ENCODE results near the gene DSCAM. TPM values are rescaled to one million over a fixed set of nuclear protein-coding genes. Genes with fewer than 3 reads are reported as not detected.

Gene DSCAM
- total RNA-seq, 1 experiment from 2014 or later: not detected

DNA sequence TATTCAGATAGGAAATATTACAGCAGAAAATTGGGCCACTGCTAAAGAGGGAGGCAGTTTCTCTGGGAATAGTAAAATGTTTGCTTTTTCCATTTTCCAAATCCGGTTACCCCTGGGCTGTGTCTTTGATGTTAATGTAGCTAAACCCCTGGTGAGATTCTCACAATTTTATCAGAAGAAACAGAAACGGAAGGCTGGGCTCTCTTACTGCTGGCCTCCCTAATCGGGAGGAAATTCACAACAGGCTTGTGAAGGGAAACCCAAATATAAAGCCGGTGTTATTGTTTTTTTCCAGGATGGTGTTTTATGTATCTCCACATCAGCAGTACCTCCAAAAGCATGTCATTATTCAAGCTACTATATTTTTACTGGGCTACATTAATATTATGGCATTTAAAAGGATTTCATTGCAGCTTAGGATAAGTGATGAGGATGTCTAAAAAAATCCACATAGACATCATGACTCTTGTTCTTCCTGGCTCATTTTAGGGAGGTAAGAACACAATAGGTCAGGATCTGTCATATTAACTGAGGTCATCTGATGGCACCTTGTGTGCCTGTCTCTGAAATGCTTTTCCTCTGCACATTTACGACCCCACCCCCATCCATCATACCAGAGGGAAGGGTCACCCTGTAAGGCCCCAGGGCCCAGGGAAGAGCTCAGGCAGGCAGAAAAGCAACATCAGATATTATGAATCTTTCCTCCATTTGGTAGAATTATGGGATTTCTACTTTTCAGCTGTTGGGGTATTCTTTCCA lies 158.7 kb downstream of the DSCAM start:
- in situ Hi-C loops (cut with HindIII; ENCODE audit: low pct_unique_long_range_greater_than_20kb, low sequenced_read_pairs): no loop called here
- DNase-seq (ENCODE audit: low read depth, low spot score): no peak

DNA sequence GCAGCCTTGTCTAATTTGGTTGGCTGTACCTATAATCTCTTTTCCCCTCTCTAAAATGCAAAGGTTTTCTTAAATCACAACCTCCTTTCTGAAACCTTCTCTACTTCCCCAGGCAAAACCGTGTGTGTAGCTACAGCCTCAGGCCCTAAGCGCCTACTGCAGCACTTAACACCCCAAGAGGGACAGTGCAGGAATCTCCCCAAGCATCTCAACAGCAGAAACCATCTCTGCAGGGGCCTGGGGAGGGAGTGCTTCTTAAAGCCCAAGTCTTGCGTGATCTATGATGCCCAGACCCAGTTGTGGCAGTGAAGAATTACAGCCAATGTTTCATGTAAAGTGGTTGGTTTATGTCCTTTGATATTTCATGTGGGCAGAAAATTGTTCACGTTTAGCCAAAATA lies 159.3 kb downstream of the DSCAM start:
- no peak for DNase-seq (ENCODE audit: low read depth, low spot score)
- in situ Hi-C loops (cut with HindIII; ENCODE audit: low pct_unique_long_range_greater_than_20kb, low sequenced_read_pairs): no loop called here

- no peak for DNase-seq (ENCODE audit: low read depth, low spot score)
- in situ Hi-C loops (cut with HindIII; ENCODE audit: low pct_unique_long_range_greater_than_20kb, low sequenced_read_pairs): no loop called here
Measured at GRCh38 chr21:40686526-40686925, 160.4 kb downstream of the DSCAM start.

GRCh38 chr21:40685141-40685540 lies 161.8 kb downstream of the DSCAM start:
- in situ Hi-C loops (cut with HindIII; ENCODE audit: low pct_unique_long_range_greater_than_20kb, low sequenced_read_pairs): no loop called here
- no peak for DNase-seq (ENCODE audit: low read depth, low spot score)

DNA sequence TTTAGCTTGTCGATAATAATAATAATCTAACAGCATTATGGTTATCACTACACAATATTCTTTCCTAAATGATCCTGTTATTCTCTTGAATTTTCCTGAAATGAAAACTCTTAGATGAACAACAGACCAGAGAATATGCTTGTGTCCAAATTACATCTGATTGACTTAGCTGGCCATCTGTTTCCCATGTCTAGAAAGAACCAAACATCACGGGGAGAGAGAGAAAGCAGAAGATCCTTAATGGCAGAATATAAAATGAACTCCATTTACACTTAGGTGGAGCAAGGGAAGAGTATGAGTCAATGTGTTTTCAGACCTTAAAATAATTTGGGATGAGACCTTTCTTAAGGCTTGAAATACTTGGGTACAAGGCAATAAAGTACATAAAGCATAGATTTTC lies 162.2 kb downstream of the DSCAM start:
- no peak for DNase-seq (ENCODE audit: low read depth, low spot score)
- in situ Hi-C loops (cut with HindIII; ENCODE audit: low pct_unique_long_range_greater_than_20kb, low sequenced_read_pairs): no loop called here

GRCh38 chr21:40683349-40683748 lies 163.6 kb downstream of the DSCAM start:
- in situ Hi-C loops (cut with HindIII; ENCODE audit: low pct_unique_long_range_greater_than_20kb, low sequenced_read_pairs): no loop called here
- DNase-seq (ENCODE audit: low read depth, low spot score): no peak

DNA sequence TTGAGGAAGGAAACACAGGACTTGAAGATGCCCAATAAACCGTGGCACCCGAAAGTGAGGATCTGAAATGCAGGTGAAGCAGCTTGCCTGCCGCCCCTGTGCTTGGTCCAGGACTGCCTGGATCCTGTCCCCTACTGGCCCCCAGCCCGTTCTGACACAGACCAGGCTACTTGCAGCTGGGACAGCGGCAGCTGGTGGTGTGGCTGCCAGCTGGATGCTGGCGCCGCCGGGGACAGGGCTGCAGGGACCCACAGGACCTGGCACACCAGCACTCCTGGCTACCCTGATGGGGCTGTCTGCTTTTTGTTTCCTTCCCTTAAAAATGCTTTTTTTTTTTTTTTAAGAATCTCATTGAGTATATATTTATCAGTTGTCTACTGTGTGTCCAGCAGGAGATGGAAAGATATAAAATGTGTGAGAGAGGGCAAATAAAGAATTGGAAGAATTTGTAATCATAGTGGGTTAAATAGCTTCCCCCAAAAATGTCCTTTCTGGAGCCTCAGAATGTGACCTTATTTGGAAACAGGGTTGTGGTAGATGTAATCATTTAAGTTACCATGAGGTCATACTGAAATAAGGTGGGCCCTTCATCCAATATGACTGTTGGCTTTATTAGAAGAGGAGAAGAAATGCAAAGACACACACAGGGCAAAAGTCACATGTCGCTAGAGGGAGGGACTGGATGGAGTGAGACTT lies 165.6 kb downstream of the DSCAM start:
- in situ Hi-C loops (cut with HindIII; ENCODE audit: low pct_unique_long_range_greater_than_20kb, low sequenced_read_pairs): no loop called here
- DNase-seq (ENCODE audit: low read depth, low spot score): no peak

GRCh38 chr21:40680311-40680710 lies 166.6 kb downstream of the DSCAM start:
- in situ Hi-C loops (cut with HindIII; ENCODE audit: low pct_unique_long_range_greater_than_20kb, low sequenced_read_pairs): no loop called here
- no peak for DNase-seq (ENCODE audit: low read depth, low spot score)

- in situ Hi-C loops (cut with HindIII; ENCODE audit: low pct_unique_long_range_greater_than_20kb, low sequenced_read_pairs): no loop called here
- DNase-seq (ENCODE audit: low read depth, low spot score): no peak
Measured at GRCh38 chr21:40678681-40679284, 168.2 kb downstream of the DSCAM start.

DNA sequence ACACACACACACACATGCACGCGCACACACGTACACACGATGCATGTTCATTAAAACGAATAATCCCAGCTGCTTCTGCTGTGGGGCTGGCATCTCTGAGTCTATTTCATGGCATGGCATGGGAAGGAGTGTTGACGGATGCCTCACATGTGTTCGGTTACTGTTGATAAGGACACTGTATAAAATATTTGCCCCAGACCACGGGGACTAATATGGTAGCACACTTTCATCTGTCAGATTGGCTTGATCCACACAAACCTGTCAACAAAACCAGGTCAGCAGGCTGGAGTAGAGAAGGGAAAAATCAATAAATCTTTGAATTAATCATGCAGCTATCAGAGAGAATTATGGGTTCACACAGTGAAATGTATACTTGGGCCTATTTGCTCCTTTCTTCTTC lies 171.9 kb downstream of the DSCAM start:
- in situ Hi-C loops (cut with HindIII; ENCODE audit: low pct_unique_long_range_greater_than_20kb, low sequenced_read_pairs): no loop called here
- DNase-seq (ENCODE audit: low read depth, low spot score): no peak

DNA sequence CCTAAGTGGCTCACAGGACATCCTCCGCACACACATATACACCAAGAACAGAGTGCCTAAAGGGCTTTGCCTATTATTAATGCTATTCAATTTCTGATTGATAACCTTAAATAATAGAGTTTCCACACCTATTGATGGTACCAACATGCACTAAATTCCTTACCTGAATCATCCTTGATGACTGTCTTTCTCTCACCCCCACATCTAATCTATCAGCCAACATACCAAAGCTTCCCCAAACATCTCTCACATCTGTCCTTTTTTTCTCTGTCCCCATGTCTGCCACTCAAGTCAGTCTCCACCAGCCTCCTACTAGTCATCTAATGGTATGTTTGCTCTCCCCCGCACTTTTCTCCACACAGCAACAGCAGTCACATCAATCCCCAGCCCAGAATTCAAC lies 174.4 kb downstream of the DSCAM start:
- in situ Hi-C loops (cut with HindIII; ENCODE audit: low pct_unique_long_range_greater_than_20kb, low sequenced_read_pairs): no loop called here
- no peak for DNase-seq (ENCODE audit: low read depth, low spot score)

GRCh38 chr21:40671716-40672115 lies 175.2 kb downstream of the DSCAM start:
- in situ Hi-C loops (cut with HindIII; ENCODE audit: low pct_unique_long_range_greater_than_20kb, low sequenced_read_pairs): no loop called here
- no peak for DNase-seq (ENCODE audit: low read depth, low spot score)

- no peak for DNase-seq (ENCODE audit: low read depth, low spot score)
- in situ Hi-C loops (cut with HindIII; ENCODE audit: low pct_unique_long_range_greater_than_20kb, low sequenced_read_pairs): no loop called here
Measured at GRCh38 chr21:40668555-40669275, 178.2 kb downstream of the DSCAM start.

GRCh38 chr21:40667967-40668366 lies 179.0 kb downstream of the DSCAM start:
- in situ Hi-C loops (cut with HindIII; ENCODE audit: low pct_unique_long_range_greater_than_20kb, low sequenced_read_pairs): no loop called here
- DNase-seq (ENCODE audit: low read depth, low spot score): no peak

- in situ Hi-C loops (cut with HindIII; ENCODE audit: low pct_unique_long_range_greater_than_20kb, low sequenced_read_pairs): no loop called here
Measured at GRCh38 chr21:40662889-40663288, 184.1 kb downstream of the DSCAM start.

GRCh38 chr21:40660461-40660860 lies 186.5 kb downstream of the DSCAM start:
- in situ Hi-C loops (cut with HindIII; ENCODE audit: low pct_unique_long_range_greater_than_20kb, low sequenced_read_pairs): no loop called here
- DNase-seq (ENCODE audit: low read depth, low spot score): no peak

More at GRCh38 chr21:40662889-40663288, 184.1 kb downstream of the DSCAM start:
- no peak for DNase-seq (ENCODE audit: low read depth, low spot score)

DNA sequence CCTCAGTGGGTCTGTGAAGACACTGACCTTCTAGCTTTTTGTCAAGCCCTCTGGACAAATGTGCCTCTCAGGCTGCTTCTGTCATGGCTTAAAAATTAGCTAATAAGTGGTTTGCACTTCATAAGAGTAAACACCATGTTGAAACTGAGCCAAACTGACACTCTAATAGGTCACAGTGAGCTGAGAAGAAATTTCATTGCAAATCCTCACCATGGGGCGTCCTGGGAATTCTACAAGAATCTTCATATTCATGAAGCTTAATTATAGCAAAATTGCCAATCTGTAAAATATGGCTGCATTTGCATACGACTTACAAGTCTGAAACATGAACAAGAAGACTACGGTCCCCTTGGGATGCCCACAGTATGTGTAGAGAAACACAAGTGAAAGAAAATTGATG lies 188.6 kb downstream of the DSCAM start:
- in situ Hi-C loops (cut with HindIII; ENCODE audit: low pct_unique_long_range_greater_than_20kb, low sequenced_read_pairs): no loop called here
- DNase-seq (ENCODE audit: low read depth, low spot score): no peak

GRCh38 chr21:40652436-40652835 lies 194.5 kb downstream of the DSCAM start:
- in situ Hi-C loops (cut with HindIII; ENCODE audit: low pct_unique_long_range_greater_than_20kb, low sequenced_read_pairs): no loop called here

More at GRCh38 chr21:40652436-40652835, 194.5 kb downstream of the DSCAM start:
- DNase-seq (ENCODE audit: low read depth, low spot score): no peak

All from SK-MEL-5 (cell line).